ENCODE data around the gene ETS2. TPM values are rescaled to one million over a fixed set of nuclear protein-coding genes. Genes with fewer than 3 reads are reported as not detected.

The ETS2 gene
- total and polyA plus RNA-seq, 2 of the 4 experiments (the other 2 are of a cell fraction), result 21.3 to 21.7 TPM

- Histone ChIP-seq H3K4ac (ENCODE audit: low read depth, low read length) (peak overlapping the region; percentile 92), H3K56ac (ENCODE audit: extremely low read depth, insufficient read depth, low read length) (no peak overlapping the region), H3K36me3 (ENCODE audit: control insufficient read depth, insufficient read depth, low read length) (peaks cover 69% of the 10 kb centered on the region), H3K27me3 (ENCODE audit: control insufficient read depth, insufficient read depth, low read length) (no peaks in the 10 kb centered on the region), H4K5ac (ENCODE audit: low read depth, low read length) (peak overlapping the region; percentile 8; the same call in 1 of the 2 replicates), H3K23ac (ENCODE audit: low read depth, low read length) (peak overlapping the region; percentile 17; the same call in 1 of the 2 replicates), H2AK5ac (ENCODE audit: low read depth, low read length) (peak overlapping the region; percentile 51; the same call in 1 of the 2 replicates), H2BK5ac (ENCODE audit: low read depth, low read length, poor library complexity, severe bottlenecking) (peak overlapping the region; percentile 1), H3K4me2 (ENCODE audit: low read depth, low read length) (no peak overlapping the region), H3K9me3 (ENCODE audit: control insufficient read depth, insufficient read depth, low read length) (no peaks in the 10 kb centered on the region), H2BK15ac (ENCODE audit: low read depth, low read length) (peak overlapping the region; percentile 15; the same call in 1 of the 3 replicates), H3K9ac (ENCODE audit: low read depth, low read length) (no peak overlapping the region), H3K4me1 (ENCODE audit: control insufficient read depth, insufficient read depth, low read length) (peaks cover 32% of the 10 kb centered on the region), H2BK120ac (ENCODE audit: low read depth, low read length) (peak overlapping the region; percentile 6), H4K20me1 (ENCODE audit: insufficient read depth, low read length) (peaks cover 18% of the 10 kb centered on the region), H3K14ac (replicated peaks; ENCODE audit: low read depth, low read length) (peak overlapping the region; percentile 47; the same call in 1 of the 2 replicates), H3K4me3 (ENCODE audit: insufficient read depth, low read depth, low read length) (no peak overlapping the region), H2BK20ac (ENCODE audit: low read depth, low read length) (0 out of 2 replicates have a peak overlapping the region, but pooled peaks have one; percentile 8), H3K27ac (ENCODE audit: insufficient read depth, low read length) (peak overlapping the region; percentile 21; the same call in 1 of the 2 replicates), H4K8ac (ENCODE audit: low read depth in 2 of 2, low read length in 2 of 2) (peak overlapping the region in 1 of 2 experiments; percentile 41; a peak in 2 of 4 replicates), H4K91ac (ENCODE audit: insufficient read depth, low read depth, low read length) (0 out of 2 replicates have a peak overlapping the region, but pooled peaks have one; percentile 8), H3K9me1 (ENCODE audit: insufficient read depth, low read length) (peaks cover 29% of the 10 kb centered on the region), H2AFZ (replicated peaks; ENCODE audit: low read length, poor library complexity) (no peak overlapping the region), H3K79me1 (ENCODE audit: low read depth in 1 of 2, low read length in 2 of 2) (peaks cover 40 to 63% of the 10 kb centered on the region in 2 experiments), H2AK9ac (replicated peaks; ENCODE audit: low read depth, low read length, poor library complexity) (no peak overlapping the region), H3K18ac (ENCODE audit: low read depth, low read length) (no peak overlapping the region)
- DNase-seq (no peak), ATAC-seq (ENCODE audit: low read depth) (no peak)
- ChIA-PET POLR2A (ENCODE audit: unreplicated experiment) (no interaction called here), CTCF (interaction anchor here (0.6 kb wide), 1 partner anchor 506 kb away, joined by 3 read pairs; no protein-coding TSS in a partner anchor)
- dilution Hi-C loops (cut with HindIII; ENCODE audit: low sequenced_read_pairs, unreplicated experiment) (no loop called here), in situ Hi-C loops (cut with MboI; ENCODE audit: low sequenced_read_pairs) (no loop called here), intact Hi-C loops (cut with micrococcal nuclease) (loop anchor here (5.0 kb wide), 4 partner anchors 101 to 306 kb away; no protein-coding TSS in a partner anchor)
- WGBS, 2 experiments (ENCODE audit: extremely low coverage in 2 of 2, insufficient read length in 1 of 2), result no CpG with 5 or more reads among the region's 6 CpGs
- no TSS peak for BruUV-seq (replicated peaks)
- no peak for TF ChIP-seq RFX5 (IDR thresholded peaks at IDR 0.05; ENCODE audit: low read depth, low read length)
Observed at GRCh38 chr21:38821248-38821647, 15.5 kb downstream of the ETS2 start.

Measured in IMR-90 (cell line).